Measurements from ENCODE around the gene THEM4.

DNA sequence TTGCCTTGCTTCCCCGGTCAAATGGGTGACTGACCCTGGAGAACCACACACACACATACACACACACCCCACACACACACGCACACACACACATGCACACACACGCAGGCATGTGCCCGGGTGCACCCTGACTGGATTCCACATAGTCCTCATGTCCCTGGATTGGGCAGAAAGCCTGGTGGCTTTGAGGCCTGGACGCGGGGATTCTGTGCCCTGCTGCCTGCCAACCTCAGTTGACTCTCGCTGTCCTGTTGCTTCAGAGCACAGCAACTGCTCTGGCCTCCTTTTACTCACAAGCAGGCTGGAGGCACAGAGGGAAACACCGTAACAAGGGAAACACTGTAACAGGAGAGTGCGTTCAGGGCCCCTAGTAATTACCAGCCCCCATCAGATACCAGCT is 84.1 kb downstream of the THEM4 start:
- TF ChIP-seq CTCF (IDR thresholded peaks at IDR 0.05), result no peak
- no peak for TF ChIP-seq POLR2A (IDR thresholded peaks at IDR 0.05)

Data from testis (tissue), 2 donors.